WTC11 (cell line): ENCODE results near the gene CPT1A. TPM values are rescaled to one million over a fixed set of nuclear protein-coding genes. Genes with fewer than 3 reads are reported as not detected.

Experiments
- ATAC-seq: fragments of 200-7000 bp; cut with Tn5 transposase; 2 replicates; pipeline ENCODE4 v1.10.0; 2021; ENCODE audit warnings: mild to moderate bottlenecking, moderate library complexity
- CTCF ChIA-PET: fragments of 300-600 bp; sonication (Branson Sonifier 250); formaldehyde crosslinking; loops from one replicate; lab custom pipeline; 2021; ENCODE audit warnings: antibody characterized with exemption; lab: Charles Lee
- POLR2A ChIA-PET: fragments of 350-600 bp; sonication (Branson Sonifier 250); formaldehyde crosslinking; loops from one replicate; lab custom pipeline; 2021; ENCODE audit warnings: antibody characterized with exemption; lab: Charles Lee
- DNase-seq: peaks from one replicate; pipeline ENCODE4 v3.0.0; 2021; ENCODE audit warnings: low spot score
- H3K27ac Mint-ChIP-seq: 2 replicates; pipeline ENCODE4 v1.8.0; 2021; ENCODE audit warnings: mixed read lengths
- H3K27me3 Mint-ChIP-seq: 2 replicates; pipeline ENCODE4 v1.8.0; 2021; ENCODE audit warnings: low read depth, mild to moderate bottlenecking, moderate library complexity, mixed read lengths
- H3K36me3 Mint-ChIP-seq: 2 replicates; pipeline ENCODE4 v1.8.0; 2021; ENCODE audit warnings: mixed read lengths
- H3K4me1 Mint-ChIP-seq: 2 replicates; pipeline ENCODE4 v1.8.0; 2022; ENCODE audit warnings: mixed read lengths
- H3K4me3 Mint-ChIP-seq: 2 replicates; pipeline ENCODE4 v1.8.0; 2021; ENCODE audit warnings: mild to moderate bottlenecking, moderate library complexity, mixed read lengths
- H3K9me3 Mint-ChIP-seq: 2 replicates; pipeline ENCODE4 v1.8.0; 2021; ENCODE audit warnings: mixed read lengths
- CBFB ChIP-seq: sonication (generic); formaldehyde crosslinking; IDR thresholded peaks from 2 replicates; pipeline ENCODE4 v1.8.1; 2022; ENCODE audit warnings: mild to moderate bottlenecking, low read depth, missing genetic modification reagents
- EMX1 ChIP-seq: fragments of 250-450 bp; sonication (Bioruptor Pico); IDR thresholded peaks from 2 replicates; pipeline ENCODE4 v1.8.0; 2021; ENCODE audit warnings: mild to moderate bottlenecking
- ESRRA ChIP-seq: sonication (generic); formaldehyde crosslinking; IDR thresholded peaks from 2 replicates; pipeline ENCODE4 v1.8.1; 2022; ENCODE audit warnings: mild to moderate bottlenecking, missing genetic modification reagents, borderline replicate concordance
- ETV6 ChIP-seq: sonication (generic); formaldehyde crosslinking; IDR thresholded peaks from 2 replicates; pipeline ENCODE4 v1.8.1; 2022; ENCODE audit warnings: mild to moderate bottlenecking, missing genetic modification reagents
- FOXJ3 ChIP-seq: sonication (generic); formaldehyde crosslinking; IDR thresholded peaks from 2 replicates; pipeline ENCODE4 v1.9.0; 2021; ENCODE audit warnings: missing genetic modification reagents, mild to moderate bottlenecking, borderline replicate concordance
- FOXK1 ChIP-seq: sonication (generic); formaldehyde crosslinking; IDR thresholded peaks from 2 replicates; pipeline ENCODE4 v1.8.0; 2022; ENCODE audit warnings: mild to moderate bottlenecking, moderate library complexity, missing genetic modification reagents
- FOXP4 ChIP-seq: sonication (generic); formaldehyde crosslinking; IDR thresholded peaks from 2 replicates; pipeline ENCODE4 v1.8.0; 2022; ENCODE audit warnings: mild to moderate bottlenecking, missing genetic modification reagents
- KAT7 ChIP-seq: sonication (generic); formaldehyde crosslinking; IDR thresholded peaks from 2 replicates; pipeline ENCODE4 v1.8.1; 2023; ENCODE audit warnings: missing genetic modification reagents, mild to moderate bottlenecking, borderline replicate concordance
- NR2C2 ChIP-seq: sonication (generic); formaldehyde crosslinking; IDR thresholded peaks from 2 replicates; pipeline ENCODE4 v1.8.0; 2022; ENCODE audit warnings: mild to moderate bottlenecking, missing genetic modification reagents
- NR3C1 ChIP-seq: sonication (generic); formaldehyde crosslinking; conservative IDR thresholded peaks from 2 replicates; pipeline ENCODE4 v1.8.1; 2023; ENCODE audit warnings: low read depth, mild to moderate bottlenecking, missing genetic modification reagents
- RORB ChIP-seq: fragments of 250-450 bp; sonication (Bioruptor Pico); IDR thresholded peaks from 2 replicates; pipeline ENCODE4 v1.9.0; 2021; ENCODE audit warnings: mild to moderate bottlenecking
- TEAD1 ChIP-seq: sonication (generic); formaldehyde crosslinking; IDR thresholded peaks from 2 replicates; pipeline ENCODE4 v1.8.0; 2022; ENCODE audit warnings: mild to moderate bottlenecking, missing genetic modification reagents
- ZBTB43 ChIP-seq: sonication (generic); formaldehyde crosslinking; IDR thresholded peaks from 2 replicates; pipeline ENCODE4 v1.8.1; 2023; ENCODE audit warnings: mild to moderate bottlenecking, missing genetic modification reagents
- ZNF121 ChIP-seq: sonication (generic); formaldehyde crosslinking; IDR thresholded peaks from 2 replicates; pipeline ENCODE4 v1.8.0; 2023; ENCODE audit warnings: missing genetic modification reagents
- ZNF281 ChIP-seq: sonication (generic); formaldehyde crosslinking; IDR thresholded peaks from 2 replicates; pipeline ENCODE4 v1.8.0; 2023; ENCODE audit warnings: mild to moderate bottlenecking, missing genetic modification reagents
- ZNF317 ChIP-seq: sonication (generic); formaldehyde crosslinking; IDR thresholded peaks from 2 replicates; pipeline ENCODE4 v1.8.1; 2023; ENCODE audit warnings: low read depth, mild to moderate bottlenecking, moderate library complexity, missing genetic modification reagents, borderline replicate concordance
- ZSCAN18 ChIP-seq: fragments of 250-450 bp; sonication (Bioruptor Pico); IDR thresholded peaks from 2 replicates; pipeline ENCODE4 v2.1.2; 2022; ENCODE audit warnings: mild to moderate bottlenecking, moderate library complexity
- total RNA-seq: library from RNA; stranded (reverse); gene quantifications from 3 replicates; pipeline ENCODE4 v1.2.3, GENCODE V29; 2021
- TF ChIP-seq, protein P1 (sequence below): sonication (generic); formaldehyde crosslinking; IDR thresholded peaks from 2 replicates; pipeline ENCODE4 v1.8.0; 2023; ENCODE audit warnings: missing genetic modification reagents, mild to moderate bottlenecking, borderline replicate concordance
- TF ChIP-seq, protein P2 (sequence below): sonication (generic); formaldehyde crosslinking; IDR thresholded peaks from 2 replicates; pipeline ENCODE4 v1.8.1; 2023; ENCODE audit warnings: mild to moderate bottlenecking, moderate library complexity, missing genetic modification reagents
- TF ChIP-seq, protein P3 (sequence below): sonication (generic); formaldehyde crosslinking; IDR thresholded peaks from 2 replicates; pipeline ENCODE4 v1.8.0; 2022; ENCODE audit warnings: mild to moderate bottlenecking, missing genetic modification reagents
- TF ChIP-seq, protein P4 (sequence below): sonication (generic); formaldehyde crosslinking; IDR thresholded peaks from 2 replicates; pipeline ENCODE4 v1.8.1; 2022; ENCODE audit warnings: missing genetic modification reagents, borderline replicate concordance

CPT1A gene
- total RNA-seq, 1 experiment from 2014 or later, result 28.1 TPM

- peaks cover 22% of the 10 kb centered on the region for H3K36me3 Mint-ChIP-seq
- CTCF ChIA-PET, result interaction anchor here (1.7 to 2.2 kb wide), 2 partner anchors 47 to 139 kb away, joined by 5 to 9 read pairs; no protein-coding TSS in a partner anchor
- peak within 1 kb of the TSS; percentile 86 for H3K27ac Mint-ChIP-seq
- TF ChIP-seq FOXP4 (peak; percentile 68), ESRRA (CRISPR knock-in tag) (no peak), ZSCAN18 (CRISPR knock-in tag) (no peak), CBFB (CRISPR knock-in tag) (no peak), ZNF121 (CRISPR knock-in tag) (no peak), NR2C2 (CRISPR knock-in tag) (no peak), FOXK1 (CRISPR knock-in tag) (peak; percentile 81), TEAD1 (peak; percentile 55; the same call in 1 of the 2 replicates), ZBTB43 (CRISPR knock-in tag) (no peak), ZNF281 (CRISPR knock-in tag) (peak; percentile 92), NR3C1 (CRISPR knock-in tag) (no peak), RORB (no peak), EMX1 (CRISPR knock-in tag) (no peak), ETV6 (CRISPR knock-in tag) (peak; percentile 58; the same call in 1 of the 2 replicates), KAT7 (CRISPR knock-in tag) (no peak), ZNF317 (CRISPR knock-in tag) (no peak), FOXJ3 (no peak)
- TF ChIP-seq, protein P1, sequence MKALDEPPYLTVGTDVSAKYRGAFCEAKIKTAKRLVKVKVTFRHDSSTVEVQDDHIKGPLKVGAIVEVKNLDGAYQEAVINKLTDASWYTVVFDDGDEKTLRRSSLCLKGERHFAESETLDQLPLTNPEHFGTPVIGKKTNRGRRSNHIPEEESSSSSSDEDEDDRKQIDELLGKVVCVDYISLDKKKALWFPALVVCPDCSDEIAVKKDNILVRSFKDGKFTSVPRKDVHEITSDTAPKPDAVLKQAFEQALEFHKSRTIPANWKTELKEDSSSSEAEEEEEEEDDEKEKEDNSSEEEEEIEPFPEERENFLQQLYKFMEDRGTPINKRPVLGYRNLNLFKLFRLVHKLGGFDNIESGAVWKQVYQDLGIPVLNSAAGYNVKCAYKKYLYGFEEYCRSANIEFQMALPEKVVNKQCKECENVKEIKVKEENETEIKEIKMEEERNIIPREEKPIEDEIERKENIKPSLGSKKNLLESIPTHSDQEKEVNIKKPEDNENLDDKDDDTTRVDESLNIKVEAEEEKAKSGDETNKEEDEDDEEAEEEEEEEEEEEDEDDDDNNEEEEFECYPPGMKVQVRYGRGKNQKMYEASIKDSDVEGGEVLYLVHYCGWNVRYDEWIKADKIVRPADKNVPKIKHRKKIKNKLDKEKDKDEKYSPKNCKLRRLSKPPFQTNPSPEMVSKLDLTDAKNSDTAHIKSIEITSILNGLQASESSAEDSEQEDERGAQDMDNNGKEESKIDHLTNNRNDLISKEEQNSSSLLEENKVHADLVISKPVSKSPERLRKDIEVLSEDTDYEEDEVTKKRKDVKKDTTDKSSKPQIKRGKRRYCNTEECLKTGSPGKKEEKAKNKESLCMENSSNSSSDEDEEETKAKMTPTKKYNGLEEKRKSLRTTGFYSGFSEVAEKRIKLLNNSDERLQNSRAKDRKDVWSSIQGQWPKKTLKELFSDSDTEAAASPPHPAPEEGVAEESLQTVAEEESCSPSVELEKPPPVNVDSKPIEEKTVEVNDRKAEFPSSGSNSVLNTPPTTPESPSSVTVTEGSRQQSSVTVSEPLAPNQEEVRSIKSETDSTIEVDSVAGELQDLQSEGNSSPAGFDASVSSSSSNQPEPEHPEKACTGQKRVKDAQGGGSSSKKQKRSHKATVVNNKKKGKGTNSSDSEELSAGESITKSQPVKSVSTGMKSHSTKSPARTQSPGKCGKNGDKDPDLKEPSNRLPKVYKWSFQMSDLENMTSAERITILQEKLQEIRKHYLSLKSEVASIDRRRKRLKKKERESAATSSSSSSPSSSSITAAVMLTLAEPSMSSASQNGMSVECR (CRISPR knock-in tag), result 0 out of 2 replicates have a peak, but pooled peaks have one; percentile 21
- TF ChIP-seq, protein P2, sequence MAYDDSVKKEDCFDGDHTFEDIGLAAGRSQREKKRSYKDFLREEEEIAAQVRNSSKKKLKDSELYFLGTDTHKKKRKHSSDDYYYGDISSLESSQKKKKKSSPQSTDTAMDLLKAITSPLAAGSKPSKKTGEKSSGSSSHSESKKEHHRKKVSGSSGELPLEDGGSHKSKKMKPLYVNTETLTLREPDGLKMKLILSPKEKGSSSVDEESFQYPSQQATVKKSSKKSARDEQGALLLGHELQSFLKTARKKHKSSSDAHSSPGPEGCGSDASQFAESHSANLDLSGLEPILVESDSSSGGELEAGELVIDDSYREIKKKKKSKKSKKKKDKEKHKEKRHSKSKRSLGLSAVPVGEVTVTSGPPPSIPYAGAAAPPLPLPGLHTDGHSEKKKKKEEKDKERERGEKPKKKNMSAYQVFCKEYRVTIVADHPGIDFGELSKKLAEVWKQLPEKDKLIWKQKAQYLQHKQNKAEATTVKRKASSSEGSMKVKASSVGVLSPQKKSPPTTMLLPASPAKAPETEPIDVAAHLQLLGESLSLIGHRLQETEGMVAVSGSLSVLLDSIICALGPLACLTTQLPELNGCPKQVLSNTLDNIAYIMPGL (CRISPR knock-in tag), result no peak
- TF ChIP-seq, protein P3, sequence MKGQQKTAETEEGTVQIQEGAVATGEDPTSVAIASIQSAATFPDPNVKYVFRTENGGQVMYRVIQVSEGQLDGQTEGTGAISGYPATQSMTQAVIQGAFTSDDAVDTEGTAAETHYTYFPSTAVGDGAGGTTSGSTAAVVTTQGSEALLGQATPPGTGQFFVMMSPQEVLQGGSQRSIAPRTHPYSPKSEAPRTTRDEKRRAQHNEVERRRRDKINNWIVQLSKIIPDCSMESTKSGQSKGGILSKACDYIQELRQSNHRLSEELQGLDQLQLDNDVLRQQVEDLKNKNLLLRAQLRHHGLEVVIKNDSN (CRISPR knock-in tag), result no peak
- TF ChIP-seq, protein P4, sequence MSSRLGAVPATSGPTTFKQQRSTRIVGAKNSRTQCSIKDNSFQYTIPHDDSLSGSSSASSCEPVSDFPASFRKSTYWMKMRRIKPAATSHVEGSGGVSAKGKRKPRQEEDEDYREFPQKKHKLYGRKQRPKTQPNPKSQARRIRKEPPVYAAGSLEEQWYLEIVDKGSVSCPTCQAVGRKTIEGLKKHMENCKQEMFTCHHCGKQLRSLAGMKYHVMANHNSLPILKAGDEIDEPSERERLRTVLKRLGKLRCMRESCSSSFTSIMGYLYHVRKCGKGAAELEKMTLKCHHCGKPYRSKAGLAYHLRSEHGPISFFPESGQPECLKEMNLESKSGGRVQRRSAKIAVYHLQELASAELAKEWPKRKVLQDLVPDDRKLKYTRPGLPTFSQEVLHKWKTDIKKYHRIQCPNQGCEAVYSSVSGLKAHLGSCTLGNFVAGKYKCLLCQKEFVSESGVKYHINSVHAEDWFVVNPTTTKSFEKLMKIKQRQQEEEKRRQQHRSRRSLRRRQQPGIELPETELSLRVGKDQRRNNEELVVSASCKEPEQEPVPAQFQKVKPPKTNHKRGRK, result no peak
Observed at GRCh38 chr11:68751331-68751856, 90.3 kb downstream of the CPT1A start, which contains the start of gene TESMIN. Gene TESMIN, minus strand, starts transcription at chr11:68751520. Its CDS starts 860 bp downstream, at chr11:68750660.

More at GRCh38 chr11:68751331-68751856, 90.3 kb downstream of the CPT1A start, which contains the start of gene TESMIN:
- H3K27me3 Mint-ChIP-seq, result no peaks in the 10 kb centered on the region
- POLR2A ChIA-PET, result interaction anchor here (0.6 kb wide), 1 partner anchor 124 kb away, joined by 4 read pairs; no protein-coding TSS in a partner anchor
- peaks cover 53% of the 10 kb centered on the region for H3K4me1 Mint-ChIP-seq
- DNase-seq, result peak; percentile 97
- peak; percentile 79 for ATAC-seq
- peak within 1 kb of the TSS; percentile 88 for H3K4me3 Mint-ChIP-seq
- no peaks in the 10 kb centered on the region for H3K9me3 Mint-ChIP-seq
